ENCODE measurements around the gene ARL6IP4.
A peak's percentile ranks its signal among the peaks of the same experiment; 100 is the strongest.

The ARL6IP4 gene

GRCh38 chr12:122963941-122964265 is 16.6 kb upstream of the ARL6IP4 start:
- POLR2A ChIA-PET, result interaction anchor here (1.2 kb wide), 1 partner anchor 10 kb away, joined by 3 read pairs; no protein-coding TSS in a partner anchor
- Histone ChIP-seq H3K27ac (ENCODE audit: extremely low read depth, low read depth, low read length) (no peak overlapping the region), H3K9me3 (ENCODE audit: control insufficient read depth, insufficient read depth, low read depth, low read length) (no peaks in the 10 kb centered on the region), H3K36me3 (ENCODE audit: control insufficient read depth in 2 of 2, insufficient read depth in 1 of 2, low read length in 2 of 2) (peaks cover 0 to 11% of the 10 kb centered on the region in 2 experiments; a peak in 2 of 3 replicates), H3K4me1 (ENCODE audit: control insufficient read depth, insufficient read depth, low read length) (peaks cover 12% of the 10 kb centered on the region), H3K4me3 (ENCODE audit: low read depth, low read length) (no peak overlapping the region)
- CTCF ChIA-PET, result interaction anchor here (1.3 kb wide), 1 partner anchor 105 kb away, joined by 6 read pairs; no protein-coding TSS in a partner anchor
- TF ChIP-seq ZFHX2 (tag by site-specific recombination; conservative IDR thresholded peaks at IDR 0.05) (peak; percentile 98), YY1 (tag by site-specific recombination; IDR thresholded peaks at IDR 0.05) (no peak), EGR2 (tag by site-specific recombination; IDR thresholded peaks at IDR 0.05; ENCODE audit: low read depth) (peak; percentile 96; the same call in 1 of the 2 replicates)

DNA sequence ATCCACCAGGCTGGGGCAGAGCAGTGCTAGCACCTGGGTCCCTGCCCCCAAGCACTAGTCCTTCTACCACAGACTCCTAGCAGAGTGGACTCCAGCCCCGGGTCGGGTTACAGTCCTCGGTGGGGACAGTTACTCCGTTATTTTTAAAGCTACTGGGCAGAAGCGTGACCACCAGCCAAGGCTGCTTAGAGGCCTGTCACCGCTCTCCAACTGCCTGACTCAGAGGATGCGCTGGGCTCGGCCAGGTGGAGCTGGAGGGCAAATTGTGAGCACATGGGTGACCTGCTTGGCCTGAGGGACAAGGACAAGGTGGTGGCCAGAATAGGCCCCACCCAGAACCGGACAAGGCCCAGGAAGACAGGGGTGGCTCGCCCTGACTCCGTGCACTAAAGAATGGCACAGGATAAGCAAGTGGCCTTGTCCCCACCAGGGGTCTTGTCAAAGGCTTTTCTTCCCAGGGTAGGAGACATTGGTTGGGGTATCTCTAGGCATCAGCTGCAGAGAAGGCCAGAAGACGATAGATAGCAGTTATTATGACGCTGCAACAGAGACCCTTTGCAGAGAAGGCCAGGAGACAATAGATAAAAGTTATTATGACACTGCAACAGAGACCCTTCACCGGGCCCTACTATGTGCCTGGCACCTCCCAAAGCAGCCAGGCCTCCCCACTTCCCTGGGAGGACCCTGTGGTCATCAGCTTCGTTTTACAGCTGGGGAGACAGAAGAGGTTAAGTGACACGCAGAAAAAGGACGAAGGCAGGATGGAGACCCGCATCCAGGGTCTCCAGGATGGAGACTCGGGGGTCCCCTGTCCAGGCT is 15.8 kb upstream of the ARL6IP4 start:
- Histone ChIP-seq H3K9me3 (ENCODE audit: control insufficient read depth, insufficient read depth, low read depth, low read length) (no peaks in the 10 kb centered on the region), H3K27ac (ENCODE audit: extremely low read depth, low read depth, low read length) (no peak overlapping the region), H3K4me3 (ENCODE audit: low read depth, low read length) (no peak overlapping the region), H3K36me3 (ENCODE audit: control insufficient read depth in 2 of 2, insufficient read depth in 1 of 2, low read length in 2 of 2) (peaks cover 0 to 7% of the 10 kb centered on the region in 2 experiments; a peak in 2 of 3 replicates), H3K4me1 (ENCODE audit: control insufficient read depth, insufficient read depth, low read length) (peaks cover 12% of the 10 kb centered on the region)
- no peak for TF ChIP-seq SALL2 (tag by site-specific recombination; IDR thresholded peaks at IDR 0.05; ENCODE audit: borderline replicate concordance)
- TF ChIP-seq ZNF660 (tag by site-specific recombination; IDR thresholded peaks at IDR 0.05), result no peak
- TF ChIP-seq PRDM10 (tag by site-specific recombination; IDR thresholded peaks at IDR 0.05), result no peak
- no peak for TF ChIP-seq ZNF433 (tag by site-specific recombination; IDR thresholded peaks at IDR 0.05; ENCODE audit: low read depth)
- TF ChIP-seq ZNF398 (tag by site-specific recombination; IDR thresholded peaks at IDR 0.05), result no peak
- no peak for TF ChIP-seq ZNF600 (tag by site-specific recombination; IDR thresholded peaks at IDR 0.05)
- no peak for TF ChIP-seq ZNF292 (tag by site-specific recombination; IDR thresholded peaks at IDR 0.05; ENCODE audit: borderline replicate concordance, low read depth)
- TF ChIP-seq ZSCAN4 (tag by site-specific recombination; IDR thresholded peaks at IDR 0.05), result no peak
- no peak for TF ChIP-seq ZNF596 (tag by site-specific recombination; IDR thresholded peaks at IDR 0.05)
- POLR2A ChIA-PET, result interaction anchor here (0.7 to 2.6 kb wide), 3 partner anchors 9 to 514 kb away, joined by 3 to 36 read pairs (median 3); partner anchors contain the start of gene OGFOD2
- CTCF ChIA-PET, result interaction anchor here (0.6 to 1.5 kb wide), 5 partner anchors 10 to 1332 kb away, joined by 3 to 6 read pairs (median 3); no protein-coding TSS in a partner anchor

GRCh38 chr12:122965321-122965751 is 15.1 kb upstream of the ARL6IP4 start:
- peak overlapping the region; percentile 48; the same call in 1 of the 2 replicates for H3K27ac ChIP-seq (ENCODE audit: extremely low read depth, low read depth, low read length)
- peaks cover 12% of the 10 kb centered on the region for H3K4me1 ChIP-seq (ENCODE audit: control insufficient read depth, insufficient read depth, low read length)
- peaks cover 0 to under 1% of the 10 kb centered on the region in 2 experiments; a peak in 2 of 3 replicates for H3K36me3 ChIP-seq (ENCODE audit: control insufficient read depth in 2 of 2, insufficient read depth in 1 of 2, low read length in 2 of 2)
- H3K4me3 ChIP-seq (ENCODE audit: low read depth, low read length), result no peak overlapping the region
- no peaks in the 10 kb centered on the region for H3K9me3 ChIP-seq (ENCODE audit: control insufficient read depth, insufficient read depth, low read depth, low read length)
- ChIA-PET CTCF (interaction anchor here (0.5 to 1.5 kb wide), 5 partner anchors 11 to 1332 kb away, joined by 3 to 6 read pairs (median 3); no protein-coding TSS in a partner anchor), POLR2A (interaction anchor here (0.7 to 2.6 kb wide), 6 partner anchors 10 to 515 kb away, joined by 3 to 36 read pairs (median 6); partner anchors contain the start of genes MPHOSPH9, MTRFR and OGFOD2)
- no peak for TF ChIP-seq ZNF211 (tag by site-specific recombination; IDR thresholded peaks at IDR 0.05; ENCODE audit: low read depth)
- 0 out of 2 replicates have a peak, but pooled peaks have one; percentile 71 for TF ChIP-seq MZF1 (tag by site-specific recombination; IDR thresholded peaks at IDR 0.05; ENCODE audit: borderline replicate concordance)
- no peak for TF ChIP-seq PRDM10 (tag by site-specific recombination; IDR thresholded peaks at IDR 0.05)
- TF ChIP-seq ZNF785 (tag by site-specific recombination; IDR thresholded peaks at IDR 0.05), result no peak
- peak; percentile 74 for TF ChIP-seq GLIS1 (tag by site-specific recombination; IDR thresholded peaks at IDR 0.05)
- TF ChIP-seq TCF7L2 (IDR thresholded peaks at IDR 0.05; ENCODE audit: borderline replicate concordance, low read depth, low read length), result no peak
- no peak for TF ChIP-seq ZNF335 (tag by site-specific recombination; conservative IDR thresholded peaks at IDR 0.05)
